Thymus (tissue), 11 donors: ENCODE results near the gene STYXL1. TPM values are rescaled to one million over a fixed set of nuclear protein-coding genes. Genes with fewer than 3 reads are reported as not detected.
"Not testable (repeated sequence)": the region's sequence is repeated elsewhere in the genome, so short reads cannot be mapped to it uniquely, and the experiment has no call there.

Experiments used
- DNase-seq, 9 donors: peaks; one replicate each; pipeline ENCODE4 v3.0.0-alpha.2; 2013; ENCODE audit warnings: low spot score in 9 of 9, low read depth in 6 of 9, missing footprints in 1 of 9
- H3K27ac ChIP-seq, 2 donors: one replicate each; pipeline ENCODE4 v1.5.1; 2013; ENCODE audit warnings: control low read depth in 1 of 2, low read depth in 1 of 2, low read length in 1 of 2, mild to moderate bottlenecking in 1 of 2, moderate library complexity in 1 of 2
- H3K27me3 ChIP-seq, 2 donors: one replicate each; pipeline ENCODE4 v1.5.1; 2013; ENCODE audit warnings: low read length in 1 of 2; ENCODE audit not compliant: control insufficient read depth in 2 of 2, insufficient read depth in 1 of 2
- H3K36me3 ChIP-seq, 2 donors: one replicate each; pipeline ENCODE4 v1.5.1; 2013; ENCODE audit warnings: low read length in 1 of 2, mild to moderate bottlenecking in 1 of 2, moderate library complexity in 1 of 2; ENCODE audit not compliant: control insufficient read depth in 2 of 2, insufficient read depth in 2 of 2
- H3K4me1 ChIP-seq, 2 donors: one replicate each; pipeline ENCODE4 v1.5.1; 2013; ENCODE audit warnings: low read length in 2 of 2; ENCODE audit not compliant: control insufficient read depth in 2 of 2, insufficient read depth in 2 of 2
- H3K4me3 ChIP-seq, 2 donors: one replicate each; pipeline ENCODE4 v1.5.1; 2013; ENCODE audit warnings: low read length in 2 of 2, control low read depth in 1 of 2, mild to moderate bottlenecking in 1 of 2
- H3K9me3 ChIP-seq, 2 donors: one replicate each; pipeline ENCODE4 v1.5.1; 2013; ENCODE audit warnings: low read length in 1 of 2, mild to moderate bottlenecking in 1 of 2; ENCODE audit not compliant: control insufficient read depth in 2 of 2, insufficient read depth in 1 of 2
- WGBS: extraction: QIAGEN DNeasy Blood & Tissue Kit; methylation state at CpG from one replicate; pipeline ENCODE4 v1.1.7; 2013; 5-methylcytosine and 5-hydroxymethylcytosine counted together
- polyA plus RNA-seq: library from polyadenylated mRNA; stranded (reverse); fragments of 200-250 nt; gene quantifications from one replicate; pipeline ENCODE4 v1.2.3, GENCODE V29; 2013
- total RNA-seq: library from RNA; stranded (reverse); fragments of 120-200 nt; gene quantifications from one replicate; pipeline ENCODE4 v1.2.4, GENCODE V29; 2013
- donor health status: healthy.

Gene STYXL1
- total and polyA plus RNA-seq, 2 donors: 36.9 to 55.9 TPM

DNA sequence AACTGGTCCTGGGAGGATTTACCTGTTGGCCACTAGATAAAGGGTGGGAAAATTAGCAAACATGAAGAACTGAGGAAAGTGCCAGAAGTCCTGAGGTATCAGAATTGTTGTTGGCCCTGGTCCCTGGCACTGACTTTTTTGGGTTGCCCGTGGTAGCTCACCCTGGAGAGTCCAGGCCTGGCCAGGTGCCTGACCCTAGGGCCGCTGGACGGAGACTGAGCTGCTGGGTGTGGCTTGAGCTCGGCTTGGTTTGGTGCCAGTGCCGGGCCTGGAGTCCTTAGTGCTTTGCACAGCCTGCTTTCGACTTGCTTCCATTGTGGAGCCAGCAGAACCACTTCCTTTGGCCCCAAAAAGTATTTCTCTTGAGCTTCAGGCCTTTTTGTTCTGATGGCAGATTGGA lies 13.0 kb upstream of the STYXL1 start:
- no peak for DNase-seq
- H3K4me1 ChIP-seq: peaks cover 0 to 2% of the 10 kb centered on the region in 2 donors
- no peak overlapping the region for H3K4me3 ChIP-seq
- peaks cover 0 to 1% of the 10 kb centered on the region in 2 donors for H3K9me3 ChIP-seq
- no peaks in the 10 kb centered on the region for H3K27me3 ChIP-seq
- H3K27ac ChIP-seq: no peak overlapping the region
- WGBS: 97% methylated on average over 6 of the region's 6 CpGs
- H3K36me3 ChIP-seq: peaks cover 86 to 96% of the 10 kb centered on the region in 2 donors

DNA sequence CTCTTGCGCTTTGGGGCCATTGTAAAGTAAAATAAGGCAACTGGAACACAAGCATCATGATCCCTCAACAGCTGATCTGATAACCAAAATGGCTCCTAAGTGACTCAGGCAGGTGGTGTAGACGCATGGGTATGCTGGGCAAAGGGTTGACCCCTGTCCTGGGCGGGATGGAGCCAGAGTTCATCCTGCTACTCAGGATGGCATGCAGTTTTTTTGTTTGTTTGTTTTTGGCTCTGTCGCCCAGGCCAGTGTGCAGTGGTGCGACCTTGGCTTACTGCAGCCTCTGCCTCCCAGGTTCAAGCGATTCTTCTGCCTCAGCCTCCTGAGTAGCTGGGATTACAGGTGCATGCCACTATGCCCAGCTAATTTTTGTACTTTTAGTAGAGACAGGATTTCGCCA lies 10.9 kb upstream of the STYXL1 start:
- 98% methylated on average over 7 of the region's 7 CpGs for WGBS
- DNase-seq: not testable (repeated sequence)
- peaks cover 82 to 91% of the 10 kb centered on the region in 2 donors for H3K36me3 ChIP-seq

DNA sequence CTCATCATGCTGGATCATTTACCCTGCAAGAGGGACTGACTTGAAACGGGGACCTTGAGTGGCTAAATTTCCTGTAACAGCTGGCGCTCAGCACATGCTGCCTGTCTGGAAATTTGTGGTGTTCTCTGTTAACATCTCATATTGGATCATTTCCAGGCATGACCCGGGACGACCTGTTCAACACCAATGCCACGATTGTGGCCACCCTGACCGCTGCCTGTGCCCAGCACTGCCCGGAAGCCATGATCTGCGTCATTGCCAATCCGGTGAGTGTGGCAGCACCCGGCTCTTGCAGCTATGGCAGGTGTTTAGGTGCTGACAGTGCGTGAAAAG lies 10.0 kb upstream of the STYXL1 start:
- Histone ChIP-seq H3K9me3 (no peaks in the 10 kb centered on the region), H3K36me3 (peaks cover 72 to 90% of the 10 kb centered on the region in 2 donors), H3K4me1 (no peaks in the 10 kb centered on the region), H3K27me3 (no peaks in the 10 kb centered on the region), H3K27ac (no peak overlapping the region), H3K4me3 (no peak overlapping the region)
- 98% methylated on average over 11 of the region's 11 CpGs for WGBS
- DNase-seq: no peak

More for the DNA sequence above, 10.9 kb upstream of the STYXL1 start:
- not testable (repeated sequence) for H3K9me3 ChIP-seq, H3K27ac ChIP-seq, H3K4me3 ChIP-seq, H3K4me1 ChIP-seq, H3K27me3 ChIP-seq

DNA sequence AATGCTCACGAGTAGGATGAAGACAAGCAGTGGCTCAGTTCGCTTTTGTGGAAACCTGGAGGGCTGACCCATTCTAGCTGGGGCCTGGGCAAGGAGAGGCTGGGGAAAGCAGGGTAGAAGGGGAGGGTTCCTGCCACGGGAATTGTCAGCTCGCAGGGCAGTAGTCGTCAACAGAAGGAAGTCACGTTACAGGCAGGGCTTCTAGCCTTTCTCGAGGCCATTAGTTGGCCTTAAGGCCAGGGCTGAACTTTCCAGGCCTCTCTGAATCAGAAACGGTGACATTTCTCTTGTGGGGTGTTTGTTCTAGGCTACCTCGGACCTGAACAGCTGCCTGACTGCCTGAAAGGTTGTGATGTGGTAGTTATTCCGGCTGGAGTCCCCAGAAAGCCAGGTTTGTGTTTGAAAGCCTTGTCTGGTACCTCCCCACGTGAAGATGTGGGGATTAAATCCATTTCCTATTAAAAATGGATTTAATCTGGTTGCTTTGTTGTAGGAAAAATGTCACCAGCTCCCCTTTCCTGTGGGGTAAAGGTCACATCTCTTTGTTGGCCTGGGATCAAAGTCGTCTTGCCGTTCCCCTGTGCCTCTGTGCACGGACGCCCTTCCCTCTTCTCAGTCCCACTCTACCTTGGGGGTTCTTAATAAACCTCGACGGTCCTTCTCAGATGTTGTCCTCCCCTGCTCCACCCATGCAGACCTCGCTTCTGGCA lies 9.5 kb upstream of the STYXL1 start:
- Histone ChIP-seq H3K36me3 (peaks cover 68 to 89% of the 10 kb centered on the region in 2 donors), H3K4me1 (no peaks in the 10 kb centered on the region), H3K9me3 (no peaks in the 10 kb centered on the region), H3K27ac (no peak overlapping the region), H3K4me3 (no peak overlapping the region), H3K27me3 (no peaks in the 10 kb centered on the region)
- 97% methylated on average over 18 of the region's 18 CpGs for WGBS
- DNase-seq: no peak

DNA sequence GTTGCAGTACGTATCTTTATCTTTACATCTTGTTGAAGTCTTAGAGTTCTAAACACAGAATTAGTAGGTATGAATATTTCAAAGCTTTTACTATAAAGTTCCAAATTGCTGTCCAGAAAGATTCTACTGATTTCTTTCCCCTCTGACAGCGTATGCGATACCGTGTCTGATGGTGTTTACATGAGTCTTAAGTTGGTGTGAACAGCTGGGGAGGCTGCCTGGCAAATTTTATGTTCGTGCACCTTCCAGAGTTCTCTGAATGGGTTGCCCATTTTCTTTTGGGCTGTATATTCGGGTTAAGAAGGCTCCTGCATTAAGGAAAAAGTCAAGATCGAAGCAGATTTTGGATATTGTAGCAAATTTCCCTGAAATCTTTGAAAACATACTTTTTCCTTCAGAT lies 8.4 kb upstream of the STYXL1 start:
- Histone ChIP-seq H3K36me3 (peaks cover 58 to 84% of the 10 kb centered on the region in 2 donors), H3K4me1 (no peaks in the 10 kb centered on the region), H3K9me3 (no peaks in the 10 kb centered on the region), H3K4me3 (no peak overlapping the region), H3K27ac (no peak overlapping the region), H3K27me3 (no peaks in the 10 kb centered on the region)
- 92% methylated on average over 7 of the region's 7 CpGs for WGBS
- DNase-seq: no peak

DNA sequence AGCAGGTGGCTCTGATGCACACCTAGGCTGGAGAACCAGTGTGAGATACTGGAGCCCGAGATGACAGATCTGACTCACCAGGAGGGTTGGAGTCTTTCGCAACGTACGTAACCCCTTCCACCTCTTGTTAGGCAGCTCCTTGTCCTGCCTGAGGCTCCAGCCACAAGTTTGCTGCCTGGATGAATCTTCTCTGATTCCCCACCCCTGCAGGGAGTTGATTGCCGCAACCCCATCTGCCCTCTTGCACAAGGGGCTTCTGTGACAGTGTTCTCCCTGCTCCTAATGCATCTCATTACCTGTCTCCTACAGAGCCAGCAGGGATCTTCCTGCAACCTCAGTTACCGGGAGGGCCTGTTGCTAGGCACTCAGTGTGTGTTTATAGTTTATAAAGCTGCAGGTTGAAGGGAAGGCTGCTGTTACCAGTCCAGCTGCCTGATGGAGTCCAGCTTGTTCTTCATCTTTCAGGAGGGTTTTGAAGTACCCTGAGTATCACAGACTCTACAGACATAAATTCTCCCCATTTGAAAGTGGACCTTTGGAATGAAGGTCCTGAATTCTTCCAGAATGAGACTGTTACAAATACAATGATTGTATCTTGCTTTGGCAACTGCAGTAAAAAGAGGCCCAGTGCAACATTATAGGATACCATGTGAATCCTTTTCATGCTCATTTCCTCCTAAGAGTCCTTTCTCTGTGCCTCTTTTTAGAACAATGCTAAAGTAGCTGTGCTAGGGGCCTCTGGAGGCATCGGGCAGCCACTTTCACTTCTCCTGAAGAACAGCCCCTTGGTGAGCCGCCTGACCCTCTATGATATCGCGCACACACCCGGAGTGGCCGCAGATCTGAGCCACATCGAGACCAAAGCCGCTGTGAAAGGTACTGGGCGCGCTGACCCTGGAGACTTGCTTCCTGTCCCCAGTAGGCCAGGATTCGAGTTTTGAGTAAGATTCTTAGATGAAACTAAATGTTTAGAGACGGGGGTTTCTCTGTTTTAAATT lies 6.6 kb upstream of the STYXL1 start:
- no peak for DNase-seq
- Histone ChIP-seq H3K27ac (no peak overlapping the region), H3K36me3 (peaks cover 40 to 66% of the 10 kb centered on the region in 2 donors), H3K4me1 (peaks cover 0 to under 1% of the 10 kb centered on the region in 2 donors), H3K4me3 (no peak overlapping the region), H3K27me3 (no peaks in the 10 kb centered on the region), H3K9me3 (no peaks in the 10 kb centered on the region)
- 97% methylated on average over 18 of the region's 18 CpGs for WGBS

DNA sequence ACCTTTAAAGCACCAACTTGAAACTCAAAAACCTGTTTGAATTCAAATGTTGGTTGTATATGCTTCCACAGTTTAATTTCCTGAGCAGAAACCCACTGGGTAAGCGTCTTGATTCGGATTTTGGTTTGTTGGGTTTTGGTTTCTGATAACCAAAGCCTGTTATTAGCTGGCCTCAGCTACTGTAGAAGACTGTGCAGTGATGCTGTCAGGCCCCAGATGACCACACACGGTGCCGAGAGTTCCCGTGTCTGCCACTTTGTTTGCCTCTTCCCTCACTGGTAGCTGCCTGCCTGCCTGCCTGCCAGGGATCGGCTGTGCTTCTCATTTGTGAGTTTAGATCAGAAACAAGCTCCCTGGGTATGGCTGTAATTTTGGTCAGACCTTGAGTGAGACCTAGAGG lies 5.7 kb upstream of the STYXL1 start:
- peaks cover 0 to 5% of the 10 kb centered on the region in 2 donors for H3K4me1 ChIP-seq
- no peaks in the 10 kb centered on the region for H3K9me3 ChIP-seq
- H3K27ac ChIP-seq: no peak overlapping the region
- H3K4me3 ChIP-seq: no peak overlapping the region
- 88% methylated on average over 6 of the region's 6 CpGs for WGBS
- peaks cover 30 to 57% of the 10 kb centered on the region in 2 donors for H3K36me3 ChIP-seq
- no peak for DNase-seq
- H3K27me3 ChIP-seq: no peaks in the 10 kb centered on the region

DNA sequence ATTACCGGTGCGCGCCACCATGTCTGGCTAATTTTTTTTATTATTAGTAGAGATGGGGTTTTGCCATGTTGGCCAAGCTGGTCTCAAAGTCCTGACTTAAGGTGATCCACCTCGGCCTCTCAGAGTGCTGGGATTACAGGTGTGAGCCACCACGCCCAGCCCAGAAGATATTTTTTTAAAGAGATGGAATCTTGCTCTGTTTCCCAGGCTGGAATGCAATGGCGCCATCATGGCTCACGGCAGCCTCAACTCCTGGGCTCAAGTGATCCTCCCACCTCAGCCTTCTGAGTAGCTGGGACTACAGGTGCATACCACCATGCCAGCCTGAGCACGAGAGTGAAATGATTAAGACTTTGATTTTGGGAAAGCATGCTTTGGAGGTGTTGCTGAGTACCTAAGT lies 4.9 kb upstream of the STYXL1 start:
- DNase-seq, H3K4me1 ChIP-seq, H3K9me3 ChIP-seq, H3K27me3 ChIP-seq, H3K27ac ChIP-seq, H3K4me3 ChIP-seq: not testable (repeated sequence)
- 98% methylated on average over 8 of the region's 8 CpGs for WGBS
- peaks cover 23 to 49% of the 10 kb centered on the region in 2 donors for H3K36me3 ChIP-seq

DNA sequence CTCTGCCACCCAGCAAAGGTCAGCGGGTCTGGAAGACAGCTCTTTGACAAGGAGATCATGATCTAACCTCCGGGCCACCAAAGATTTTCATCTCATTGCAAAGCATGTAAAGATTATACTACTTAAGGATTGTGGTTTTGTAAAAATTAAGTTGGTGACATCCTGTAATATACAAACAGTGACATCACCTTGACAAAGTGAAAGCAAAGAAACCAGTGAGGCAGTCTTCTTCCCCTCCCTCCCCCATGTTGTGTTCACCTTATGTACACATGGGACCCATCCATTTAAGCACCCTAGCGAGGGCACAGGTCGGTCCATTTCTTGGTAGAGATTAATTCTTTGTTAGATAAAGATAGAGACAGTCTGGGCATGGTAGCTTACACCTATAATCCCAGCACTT lies 4.0 kb upstream of the STYXL1 start:
- H3K36me3 ChIP-seq: peaks cover 15 to 41% of the 10 kb centered on the region in 2 donors

More for the DNA sequence above, 4.0 kb upstream of the STYXL1 start:
- Histone ChIP-seq H3K27me3 (no peaks in the 10 kb centered on the region), H3K9me3 (peaks cover 0 to 9% of the 10 kb centered on the region in 2 donors), H3K4me1 (peaks cover 0 to 10% of the 10 kb centered on the region in 2 donors), H3K27ac (no peak overlapping the region), H3K4me3 (no peak overlapping the region)
- DNase-seq: peak in 1 of 9 donors; percentile 36
- WGBS: 93% methylated on average over 4 of the region's 4 CpGs
